H1 (cell line): ENCODE measurements around the gene C14orf132. TPM values are rescaled to one million over a fixed set of nuclear protein-coding genes. Genes with fewer than 3 reads are reported as not detected.

Source experiments
- CTCF ChIA-PET: fragments of 300-600 bp; sonication (Branson Sonifier 250); formaldehyde crosslinking; loops from one replicate; lab custom pipeline; 2021; ENCODE audit not compliant: partially characterized antibody; lab: Charles Lee
- POLR2A ChIA-PET: fragments of 300-600 bp; sonication (Branson Sonifier 250); formaldehyde crosslinking; loops from one replicate; lab custom pipeline; 2021; ENCODE audit warnings: inconsistent platforms; ENCODE audit not compliant: partially characterized antibody; lab: Charles Lee
- DNase-seq, 2 experiments: peaks; one replicate each; pipeline versions ENCODE4 v3.0.0 to v3.0.0-alpha.2; 2010 to 2022; ENCODE audit warnings: low spot score in 2 of 2, low read depth in 1 of 2, mixed read lengths in 1 of 2
- FAIRE-seq: peaks from 2 replicates; lab custom pipeline; 2011; peaks lifted over from hg19 to GRCh38; lab: Jason Lieb, UNC
- H2AFZ ChIP-seq: 2 replicates; pipeline ENCODE4 v1.8.1; 2012; ENCODE audit warnings: low read length, inconsistent platforms
- H2AK5ac ChIP-seq: 2 replicates; pipeline ENCODE4 v1.6.1; 2013; ENCODE audit warnings: low read depth, low read length
- H2BK120ac ChIP-seq: replicated peaks from 2 replicates; pipeline ENCODE3; 2013; ENCODE audit warnings: low read depth, low read length, inconsistent platforms
- H2BK12ac ChIP-seq: 2 replicates; pipeline ENCODE4 v1.6.1; 2013; ENCODE audit warnings: low read depth, low read length
- H2BK15ac ChIP-seq: 2 replicates; pipeline ENCODE4 v1.6.1; 2013; ENCODE audit warnings: low read length
- H2BK20ac ChIP-seq: 2 replicates; pipeline ENCODE4 v1.6.1; 2013; ENCODE audit warnings: low read length
- H2BK5ac ChIP-seq: 2 replicates; pipeline ENCODE4 v1.6.1; 2013; ENCODE audit warnings: low read depth, low read length
- H3K14ac ChIP-seq: 2 replicates; pipeline ENCODE4 v1.6.1; 2013; ENCODE audit warnings: inconsistent platforms; ENCODE audit not compliant: insufficient read length
- H3K18ac ChIP-seq: 2 replicates; pipeline ENCODE4 v1.6.1; 2013; ENCODE audit warnings: low read length; ENCODE audit errors: extremely low read depth
- H3K23ac ChIP-seq: 2 replicates; pipeline ENCODE4 v1.6.1; 2013; ENCODE audit warnings: inconsistent platforms; ENCODE audit not compliant: insufficient read length
- H3K23me2 ChIP-seq: 2 replicates; pipeline ENCODE4 v1.6.1; 2013; ENCODE audit warnings: low read depth, low read length
- H3K27ac ChIP-seq: 2 replicates; pipeline ENCODE4 v1.6.1; 2011; ENCODE audit warnings: low read depth, low read length, inconsistent platforms
- H3K27me3 ChIP-seq, 4 experiments: replicated peaks in 1 of 4; 1 replicate in 1 of 4; 2 replicates in 3 of 4; pipeline versions ENCODE4 v1.6.1 to v1.8.1; 2011 to 2013; ENCODE audit warnings: low read length in 3 of 4, mild to moderate bottlenecking in 3 of 4, inconsistent platforms in 2 of 4, mixed read lengths in 2 of 4, moderate library complexity in 1 of 4; ENCODE audit not compliant: control insufficient read depth in 3 of 4, insufficient read depth in 3 of 4; ENCODE audit errors: extremely low read depth in 1 of 4
- H3K36me3 ChIP-seq, 4 experiments: 2 replicates each; pipeline versions ENCODE4 v1.6.1 to v1.8.1; 2011 to 2013; ENCODE audit warnings: mild to moderate bottlenecking in 4 of 4, low read length in 3 of 4, moderate library complexity in 2 of 4, control low read depth in 1 of 4, inconsistent platforms in 1 of 4; ENCODE audit not compliant: insufficient read depth in 4 of 4, control insufficient read depth in 2 of 4
- H3K4ac ChIP-seq: replicated peaks from 2 replicates; pipeline ENCODE3; 2013; ENCODE audit warnings: low read length, low read depth, mixed read lengths, inconsistent platforms; ENCODE audit not compliant: insufficient read length
- H3K4me1 ChIP-seq, 4 experiments: replicated peaks in 1 of 4; 1 replicate in 1 of 4; 2 replicates in 3 of 4; pipeline versions ENCODE4 v1.6.1 to v1.8.1; 2011 to 2013; ENCODE audit warnings: low read length in 3 of 4, inconsistent platforms in 2 of 4, mixed read lengths in 1 of 4; ENCODE audit not compliant: insufficient read depth in 4 of 4, control insufficient read depth in 3 of 4
- H3K4me2 ChIP-seq, 2 experiments: 2 replicates each; pipeline versions ENCODE4 v1.6.1 to v1.8.1; 2011 to 2013; ENCODE audit warnings: low read depth in 2 of 2, low read length in 2 of 2, control low read depth in 1 of 2, inconsistent platforms in 1 of 2, mild to moderate bottlenecking in 1 of 2; ENCODE audit not compliant: insufficient read depth in 1 of 2
- H3K4me3 ChIP-seq, 4 experiments: fragments of 200-600, 300-600 bp in 1 of 4; sonication (generic), shearing (Covaris generic), sonication (Bioruptor Twin) in 1 of 4; 2 replicates each; pipeline versions ENCODE4 v1.5.1 to v1.8.1; 2011 to 2016; ENCODE audit warnings: low read length in 4 of 4, low read depth in 3 of 4, control low read depth in 2 of 4, inconsistent platforms in 2 of 4, mild to moderate bottlenecking in 2 of 4, mixed read lengths in 1 of 4, moderate library complexity in 1 of 4; ENCODE audit not compliant: insufficient read depth in 2 of 4; ENCODE audit errors: extremely low read depth in 1 of 4
- H3K56ac ChIP-seq: replicated peaks from 2 replicates; pipeline ENCODE3; 2013; ENCODE audit warnings: low read depth, mild to moderate bottlenecking, mixed read lengths, low read length, inconsistent platforms; ENCODE audit not compliant: insufficient read length
- H3K79me1 ChIP-seq: 2 replicates; pipeline ENCODE4 v1.6.1; 2013; ENCODE audit warnings: low read depth, low read length, control low read depth
- H3K79me2 ChIP-seq, 2 experiments: 2 replicates each; pipeline versions ENCODE4 v1.6.1 to v1.8.1; 2012 to 2013; ENCODE audit warnings: low read length in 2 of 2, mild to moderate bottlenecking in 2 of 2, inconsistent platforms in 1 of 2; ENCODE audit not compliant: insufficient read depth in 2 of 2, control insufficient read depth in 1 of 2
- H3K9ac ChIP-seq, 4 experiments: replicated peaks in 1 of 4; 1 replicate in 1 of 4; 2 replicates in 3 of 4; pipeline versions ENCODE4 v1.6.1 to v1.8.1; 2011 to 2013; ENCODE audit warnings: low read depth in 3 of 4, low read length in 3 of 4, control low read depth in 2 of 4, mild to moderate bottlenecking in 2 of 4, moderate library complexity in 2 of 4, inconsistent platforms in 1 of 4; ENCODE audit errors: extremely low read depth in 1 of 4
- H3K9me3 ChIP-seq, 2 experiments: 2 replicates each; pipeline versions ENCODE4 v1.6.1 to v1.8.1; 2012 to 2013; ENCODE audit warnings: mild to moderate bottlenecking in 2 of 2, moderate library complexity in 2 of 2, control low read depth in 1 of 2, inconsistent platforms in 1 of 2, low read depth in 1 of 2, low read length in 1 of 2, mixed read lengths in 1 of 2; ENCODE audit not compliant: insufficient read depth in 2 of 2
- H4K20me1 ChIP-seq, 2 experiments: replicated peaks in 1 of 2; 2 replicates each; pipeline versions ENCODE3 to v1.8.1; 2011 to 2013; ENCODE audit warnings: inconsistent platforms in 2 of 2, low read length in 2 of 2, mild to moderate bottlenecking in 1 of 2; ENCODE audit not compliant: insufficient read depth in 2 of 2, control insufficient read depth in 1 of 2
- H4K5ac ChIP-seq: 2 replicates; pipeline ENCODE4 v1.6.1; 2013; ENCODE audit warnings: low read length, low read depth, mixed read lengths, inconsistent platforms; ENCODE audit not compliant: insufficient read length
- H4K8ac ChIP-seq: 2 replicates; pipeline ENCODE4 v1.8.0; 2013; ENCODE audit warnings: mild to moderate bottlenecking, moderate library complexity, low read length, inconsistent platforms; ENCODE audit not compliant: insufficient read depth; ENCODE audit errors: extremely low read depth
- H4K91ac ChIP-seq: replicated peaks from 2 replicates; pipeline ENCODE3; 2013; ENCODE audit warnings: low read length, mixed read lengths, inconsistent platforms; ENCODE audit not compliant: insufficient read length
- ASH2L ChIP-seq: fragments of 200-600, 300-600 bp; sonication (generic); IDR thresholded peaks from one replicate; pipeline ENCODE4 v1.7.1; 2017; ENCODE audit warnings: low read length
- BRCA1 ChIP-seq: IDR thresholded peaks from 2 replicates; pipeline ENCODE4 v1.6.1; 2012; ENCODE audit warnings: low read depth, low read length, improper control_type of control experiment
- CTBP2 ChIP-seq: IDR thresholded peaks from 2 replicates; pipeline ENCODE4 v1.7.0; 2011; ENCODE audit warnings: borderline replicate concordance, mild to moderate bottlenecking, moderate library complexity, mixed read lengths, low read length; ENCODE audit not compliant: insufficient read depth, insufficient read length
- EGR1 ChIP-seq: IDR thresholded peaks from 2 replicates; pipeline ENCODE4 v1.6.1; 2011; ENCODE audit warnings: low read depth, low read length, borderline replicate concordance
- HDAC6 ChIP-seq: IDR thresholded peaks from one replicate; pipeline ENCODE4 v1.7.1; 2012; ENCODE audit warnings: low read depth, mild to moderate bottlenecking, inconsistent platforms, low read length, moderate library complexity
- NANOG ChIP-seq: IDR thresholded peaks from 2 replicates; pipeline ENCODE4 v1.6.1; 2011; ENCODE audit warnings: low read length, low read depth, mild to moderate bottlenecking, inconsistent platforms; ENCODE audit not compliant: insufficient read depth, poor library complexity, severe bottlenecking
- RAD21 ChIP-seq, 2 experiments: IDR thresholded peaks in 1 of 2; conservative IDR thresholded peaks in 1 of 2; 2 replicates each; pipeline ENCODE4 v1.6.1; 2011; ENCODE audit warnings: low read depth in 2 of 2, low read length in 2 of 2, improper control_type of control experiment in 1 of 2, inconsistent platforms in 1 of 2, mild to moderate bottlenecking in 1 of 2, moderate library complexity in 1 of 2
- SP1 ChIP-seq: IDR thresholded peaks from 2 replicates; pipeline ENCODE4 v1.6.1; 2011; ENCODE audit warnings: low read depth, low read length
- YY1 ChIP-seq: IDR thresholded peaks from 2 replicates; pipeline ENCODE4 v1.6.1; 2011; ENCODE audit warnings: low read depth, mild to moderate bottlenecking, low read length
- WGBS, 2 experiments: shearing (Covaris generic) in 1 of 2; methylation state at CpG; one replicate each; pipeline versions ENCODE4 v1.1.6 to v1.1.7; 2013 to 2015; ENCODE audit warnings: low lambda C conversion rate in 2 of 2, mixed read lengths in 2 of 2, inconsistent platforms in 1 of 2, low coverage in 1 of 2, missing lambda C conversion rate in 1 of 2; ENCODE audit not compliant: insufficient replicate concordance in 2 of 2, insufficient coverage in 1 of 2, insufficient read length in 1 of 2; ENCODE audit errors: extremely low coverage in 1 of 2, missing lambda C conversion rate in 1 of 2; 5-methylcytosine and 5-hydroxymethylcytosine counted together
- polyA plus RNA-seq, 7 experiments: library from polyadenylated mRNA; depleted of rRNA in 3 of 7; stranded (reverse) in 5 of 7; unstranded in 2 of 7; fragments of >200 nt in 5 of 7; fragments of 200-250 nt in 2 of 7; gene quantifications; 1 replicate in 5 of 7; 2 replicates in 1 of 7; 4 replicates in 1 of 7; pipeline versions ENCODE4 v1.2.1 to v1.2.3, GENCODE V29; 2011 to 2013; ENCODE audit warnings: missing spikeins in 2 of 7, mixed read lengths in 2 of 7
- total RNA-seq: library from RNA; stranded (reverse); fragmentation: NEBNext Ultra II Directional; extraction: Animal tissue kit (Norgen Biotek cat#: 25700); gene quantifications from 2 replicates; pipeline ENCODE4 v1.2.1, GENCODE V29; 2021
- TF ChIP-seq, protein P1 (sequence below): IDR thresholded peaks from 2 replicates; pipeline ENCODE4 v1.6.1; 2012; ENCODE audit warnings: inconsistent platforms

Gene C14orf132
- total and polyA plus RNA-seq, 2 of the 8 experiments (the other 6 are each of a cell fraction or from before 2014, with no cell fraction given), result 11.7 to 32.5 TPM

- Histone ChIP-seq H3K4me3 (no peak overlapping the region), H3K27me3 (no peaks in the 10 kb centered on the region), H2BK120ac (no peak overlapping the region), H2BK5ac (no peak overlapping the region), H4K91ac (no peak overlapping the region), H3K23ac (no peak overlapping the region), H3K79me1 (no peaks in the 10 kb centered on the region), H3K27ac (no peak overlapping the region), H4K5ac (no peak overlapping the region), H3K4ac (no peak overlapping the region), H2AK5ac (no peak overlapping the region), H4K8ac (no peak overlapping the region), H2BK12ac (no peak overlapping the region), H3K4me2 (no peak overlapping the region), H3K56ac (no peak overlapping the region), H2AFZ (no peak overlapping the region), H3K23me2 (no peaks in the 10 kb centered on the region), H3K18ac (no peak overlapping the region), H2BK20ac (no peak overlapping the region), H2BK15ac (no peak overlapping the region), H3K9me3 (no peaks in the 10 kb centered on the region), H3K36me3 (peaks cover 0 to 4% (median 1%) of the 10 kb centered on the region in 4 experiments; a peak in 2 of 8 replicates), H3K4me1 (no peaks in the 10 kb centered on the region; a peak in 2 of 7 replicates), H3K14ac (no peak overlapping the region), H3K9ac (no peak overlapping the region), H3K79me2 (no peaks in the 10 kb centered on the region; a peak in 1 of 4 replicates), H4K20me1 (peaks cover 11 to 13% of the 10 kb centered on the region in 2 experiments)
- WGBS, 2 experiments, result 88% methylated on average over 7 of the region's 7 CpGs; no CpG with 5 or more reads in 1 of the 2 experiments
- FAIRE-seq (peak; percentile 74), DNase-seq (peak in 1 of 2 experiments; percentile 45)
- POLR2A ChIA-PET, result no interaction called here
- CTCF ChIA-PET, result interaction anchor here (0.7 to 4.9 kb wide), 32 partner anchors 10 to 497 kb away, joined by 3 to 54 read pairs (median 4); partner anchors contain the start of gene C14orf132
- no peak for TF ChIP-seq BRCA1
- no peak for TF ChIP-seq SP1
- TF ChIP-seq RAD21 (IDR thresholded peaks at IDR 0.05 in 1 of 2, conservative IDR thresholded peaks at IDR 0.05 in 1 of 2; ENCODE audit: low read depth in 2 of 2, low read length in 2 of 2), result peak; percentile 65 to 75
- TF ChIP-seq NANOG, result no peak
- TF ChIP-seq ASH2L, result no peak
- TF ChIP-seq YY1, result no peak
- TF ChIP-seq EGR1, result no peak
- TF ChIP-seq CTBP2, result no peak
- TF ChIP-seq, protein P1, sequence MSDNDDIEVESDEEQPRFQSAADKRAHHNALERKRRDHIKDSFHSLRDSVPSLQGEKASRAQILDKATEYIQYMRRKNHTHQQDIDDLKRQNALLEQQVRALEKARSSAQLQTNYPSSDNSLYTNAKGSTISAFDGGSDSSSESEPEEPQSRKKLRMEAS, result no peak
- no peak for TF ChIP-seq HDAC6
Measured at GRCh38 chr14:96056509-96057422, 17.6 kb downstream of the C14orf132 start.
